GM12878 (cell line): ENCODE data around the gene AFMID. TPM values are rescaled to one million over a fixed set of nuclear protein-coding genes. Genes with fewer than 3 reads are reported as not detected.

Experiments
- CBX3 ChIP-seq: fragments of 200-600 bp; sonication (generic); IDR thresholded peaks from 2 replicates; pipeline ENCODE4 v1.6.1; 2016; ENCODE audit warnings: low read depth, borderline replicate concordance
- CHD1 ChIP-seq: IDR thresholded peaks from 2 replicates; pipeline ENCODE4 v1.6.1; 2012; ENCODE audit warnings: low read depth, low read length, improper control_type of control experiment
- CREB1 ChIP-seq: IDR thresholded peaks from 2 replicates; pipeline ENCODE4 v1.6.1; 2012; ENCODE audit warnings: low read depth, mild to moderate bottlenecking, inconsistent platforms
- EGR1 ChIP-seq, 2 experiments: IDR thresholded peaks; 1 replicate in 1 of 2; 2 replicates in 1 of 2; pipeline ENCODE4 v1.6.1; 2011 to 2012; ENCODE audit warnings: low read depth in 2 of 2, low read length in 2 of 2, borderline replicate concordance in 1 of 2, mild to moderate bottlenecking in 1 of 2, moderate library complexity in 1 of 2
- FOXK2 ChIP-seq: fragments of 450-650 bp; IDR thresholded peaks from 2 replicates; pipeline ENCODE4 v1.6.1; 2017; ENCODE audit warnings: mild to moderate bottlenecking, moderate library complexity
- HDGF ChIP-seq: fragments of 450-650 bp; IDR thresholded peaks from 2 replicates; pipeline ENCODE4 v1.6.1; 2016; ENCODE audit warnings: antibody characterized with exemption
- IKZF2 ChIP-seq, 2 experiments: fragments of 450-650 bp; IDR thresholded peaks; 2 replicates each; pipeline ENCODE4 v1.6.1; 2017; ENCODE audit warnings: mild to moderate bottlenecking in 2 of 2, moderate library complexity in 2 of 2
- MLLT1 ChIP-seq: fragments of 450-650 bp; IDR thresholded peaks from 2 replicates; pipeline ENCODE4 v1.6.1; 2016; ENCODE audit warnings: mild to moderate bottlenecking
- MXI1 ChIP-seq: fragments of 150-350 bp; IDR thresholded peaks from 2 replicates; pipeline ENCODE4 v1.6.1; 2011; ENCODE audit warnings: low read depth, mild to moderate bottlenecking, inconsistent platforms, low read length, improper control_type of control experiment
- NBN ChIP-seq: fragments of 450-650 bp; IDR thresholded peaks from 2 replicates; pipeline ENCODE4 v1.6.1; 2016
- NR2C1 ChIP-seq: fragments of 450-650 bp; IDR thresholded peaks from 2 replicates; pipeline ENCODE4 v1.6.1; 2017; ENCODE audit warnings: antibody characterized with exemption, mild to moderate bottlenecking, moderate library complexity
- RELA ChIP-seq: fragments of 450-650 bp; IDR thresholded peaks from 2 replicates; pipeline ENCODE4 v1.8.0; 2014; ENCODE audit warnings: borderline replicate concordance; ENCODE audit not compliant: partially characterized antibody
- TCF7 ChIP-seq: IDR thresholded peaks from 2 replicates; pipeline ENCODE4 v1.6.1; 2014; ENCODE audit warnings: antibody characterized with exemption, borderline replicate concordance
- polyA plus RNA-seq, 11 experiments: library from polyadenylated mRNA; depleted of rRNA in 4 of 11; unstranded in 6 of 11; stranded (reverse) in 5 of 11; fragments of >200 nt; fragmentation: Nextera tagmentation in 4 of 11; fragmentation: Illumina TruSeq in 1 of 11; extraction: Ambion mirVana in 4 of 11; extraction: Trizol in 1 of 11; gene quantifications; 1 replicate in 1 of 11; 2 replicates in 10 of 11; pipeline versions ENCODE4 v1.2.1 to v1.2.3, GENCODE V29; 2011 to 2016; ENCODE audit warnings: inconsistent platforms in 2 of 11, missing spikeins in 2 of 11, low read depth in 1 of 11
- total RNA-seq, 4 experiments: library from RNA; depleted of rRNA in 3 of 4; stranded (reverse); fragments of >200 nt in 3 of 4; fragmentation: Illumina TruSeq in 1 of 4; extraction: Trizol in 1 of 4; gene quantifications; 2 replicates each; pipeline versions ENCODE4 v1.2.1 to v1.2.3, GENCODE V29; 2013 to 2021
- TF ChIP-seq, protein P1 (sequence below): IDR thresholded peaks from 2 replicates; pipeline ENCODE4 v1.6.1; 2011; ENCODE audit warnings: borderline replicate concordance, low read depth, mild to moderate bottlenecking, moderate library complexity, mixed read lengths, low read length; ENCODE audit not compliant: insufficient read depth; ENCODE audit errors: extremely low read length
- TF ChIP-seq, protein P2 (sequence below): IDR thresholded peaks from 2 replicates; pipeline ENCODE4 v1.6.1; 2011; ENCODE audit warnings: mild to moderate bottlenecking, low read depth, low read length, moderate library complexity; ENCODE audit not compliant: insufficient replicate concordance

The AFMID gene
- total and polyA plus RNA-seq, 10 of the 15 experiments (the other 5 are each of a cell fraction or from before 2014, with no cell fraction given), result 36.1 to 98.8 (median 51.6) TPM

- TF ChIP-seq EGR1 (IDR thresholded peaks at IDR 0.05; ENCODE audit: borderline replicate concordance in 1 of 2, low read depth in 2 of 2, low read length in 2 of 2) (peak in 1 of 2 experiments; percentile 66; a peak in 2 of 3 replicates), IKZF2 (IDR thresholded peaks at IDR 0.05) (peak in 1 of 2 experiments; percentile 41; a peak in 2 of 4 replicates), MXI1 (peak; percentile 59), CBX3 (no peak), RELA (peak; percentile 89), FOXK2 (no peak), NR2C1 (no peak), CHD1 (0 out of 2 replicates have a peak, but pooled peaks have one; percentile 43), CREB1 (peak; percentile 14; the same call in 1 of the 2 replicates), NBN (0 out of 2 replicates have a peak, but pooled peaks have one; percentile 31), TCF7 (no peak), MLLT1 (0 out of 2 replicates have a peak, but pooled peaks have one; percentile 55), HDGF (no peak)
- TF ChIP-seq, protein P1, sequence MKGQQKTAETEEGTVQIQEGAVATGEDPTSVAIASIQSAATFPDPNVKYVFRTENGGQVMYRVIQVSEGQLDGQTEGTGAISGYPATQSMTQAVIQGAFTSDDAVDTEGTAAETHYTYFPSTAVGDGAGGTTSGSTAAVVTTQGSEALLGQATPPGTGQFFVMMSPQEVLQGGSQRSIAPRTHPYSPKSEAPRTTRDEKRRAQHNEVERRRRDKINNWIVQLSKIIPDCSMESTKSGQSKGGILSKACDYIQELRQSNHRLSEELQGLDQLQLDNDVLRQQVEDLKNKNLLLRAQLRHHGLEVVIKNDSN, result peak; percentile 45
- TF ChIP-seq, protein P2, sequence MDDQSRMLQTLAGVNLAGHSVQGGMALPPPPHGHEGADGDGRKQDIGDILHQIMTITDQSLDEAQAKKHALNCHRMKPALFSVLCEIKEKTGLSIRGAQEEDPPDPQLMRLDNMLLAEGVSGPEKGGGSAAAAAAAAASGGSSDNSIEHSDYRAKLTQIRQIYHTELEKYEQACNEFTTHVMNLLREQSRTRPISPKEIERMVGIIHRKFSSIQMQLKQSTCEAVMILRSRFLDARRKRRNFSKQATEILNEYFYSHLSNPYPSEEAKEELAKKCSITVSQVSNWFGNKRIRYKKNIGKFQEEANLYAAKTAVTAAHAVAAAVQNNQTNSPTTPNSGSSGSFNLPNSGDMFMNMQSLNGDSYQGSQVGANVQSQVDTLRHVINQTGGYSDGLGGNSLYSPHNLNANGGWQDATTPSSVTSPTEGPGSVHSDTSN, result peak; percentile 39
Measured at GRCh38 chr17:78168903-78169793, 18.0 kb upstream of the AFMID start (continued).
